Caki2 (cell line): ENCODE results near the gene ZFYVE26. TPM values are rescaled to one million over a fixed set of nuclear protein-coding genes. Genes with fewer than 3 reads are reported as not detected.
"Not testable (repeated sequence)": the region's sequence is repeated elsewhere in the genome, so short reads cannot be mapped to it uniquely, and the experiment has no call there.

Experiments used
- DNase-seq: peaks from one replicate; pipeline ENCODE4 v3.0.0-alpha.2; 2015; ENCODE audit warnings: low read depth
- in situ Hi-C: cut with HindIII; loops from 2 replicates; pipeline ENCODE4 v1.10.0; 2016; ENCODE audit warnings: low sequenced_read_pairs, low pct_unique_long_range_greater_than_20kb, mixed read lengths
- total RNA-seq: library from RNA; depleted of rRNA; stranded (reverse); fragments of >200 nt; shearing (Covaris generic); gene quantifications from 2 replicates; pipeline ENCODE4 v1.2.3, GENCODE V29; 2014; ENCODE audit warnings: low replicate concordance

Gene ZFYVE26
- total RNA-seq, 1 experiment from 2014 or later = 5.3 TPM

DNA sequence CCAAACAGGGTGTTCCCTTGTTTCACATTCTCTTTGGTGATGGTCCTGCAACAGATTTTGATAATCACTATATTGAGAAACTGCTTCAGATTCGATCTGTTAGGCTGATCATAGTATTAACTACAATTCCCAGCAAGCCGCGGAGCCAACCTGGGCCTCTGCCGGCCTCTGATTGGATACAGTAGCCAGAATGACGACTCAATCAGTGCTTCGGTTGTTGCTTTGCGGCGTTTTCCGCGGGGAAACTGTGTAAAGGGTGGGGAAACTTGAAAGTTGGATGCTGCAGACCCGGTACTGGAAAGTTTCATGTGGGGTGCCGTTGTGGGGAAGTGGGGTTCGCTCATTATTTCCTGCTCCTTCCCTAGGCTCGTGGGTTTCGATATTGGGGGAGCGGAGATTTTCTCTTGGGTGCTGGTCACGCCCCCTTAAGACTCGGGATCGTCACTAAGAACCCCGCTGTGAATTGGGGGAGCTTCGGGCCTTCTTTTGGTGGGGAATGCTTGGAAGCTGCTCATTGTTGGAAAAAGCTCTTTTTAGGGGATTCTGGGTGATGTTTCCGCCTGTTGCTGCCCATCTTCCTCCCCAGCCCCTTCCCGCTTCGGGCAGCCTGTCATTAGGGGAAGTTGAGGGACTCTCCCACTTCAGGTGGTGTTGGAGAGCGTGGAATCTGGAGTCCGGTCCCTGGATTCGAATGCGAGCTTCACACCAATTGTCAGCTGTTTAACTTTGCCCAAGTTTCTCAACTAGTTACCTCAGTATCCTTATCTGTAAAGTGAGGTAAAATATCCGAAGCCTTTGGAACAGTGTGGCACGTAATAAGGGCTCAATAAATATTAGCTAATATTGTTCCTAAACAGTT, 3.4 kb upstream of the ZFYVE26 start, which contains the start of gene RAD51B:
Gene RAD51B (plus strand): TSS at position 217 of the 859 bp plus-strand sequence.
- DNase-seq = peak; percentile 78
- in situ Hi-C loops = no loop called here

DNA sequence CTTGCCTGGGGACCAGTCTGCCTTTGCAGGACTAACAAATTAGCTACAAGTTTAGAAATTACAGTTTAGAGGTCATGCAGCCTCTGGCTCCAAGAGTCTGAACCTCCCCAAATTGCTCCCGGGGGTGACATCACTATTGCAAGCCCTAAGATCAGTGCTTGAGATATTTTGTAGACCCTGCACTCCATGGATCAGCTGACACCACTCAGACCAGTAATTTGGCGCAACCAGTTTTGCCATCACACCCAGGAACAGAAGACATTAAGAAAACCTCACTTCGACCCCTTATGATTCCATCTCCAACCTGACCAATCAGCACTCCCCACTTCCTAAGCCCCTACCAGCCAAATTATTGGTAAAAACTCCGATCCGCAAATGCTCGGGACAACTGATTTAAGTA, 2.1 kb upstream of the ZFYVE26 start:
- DNase-seq, in situ Hi-C loops: not testable (repeated sequence)

DNA sequence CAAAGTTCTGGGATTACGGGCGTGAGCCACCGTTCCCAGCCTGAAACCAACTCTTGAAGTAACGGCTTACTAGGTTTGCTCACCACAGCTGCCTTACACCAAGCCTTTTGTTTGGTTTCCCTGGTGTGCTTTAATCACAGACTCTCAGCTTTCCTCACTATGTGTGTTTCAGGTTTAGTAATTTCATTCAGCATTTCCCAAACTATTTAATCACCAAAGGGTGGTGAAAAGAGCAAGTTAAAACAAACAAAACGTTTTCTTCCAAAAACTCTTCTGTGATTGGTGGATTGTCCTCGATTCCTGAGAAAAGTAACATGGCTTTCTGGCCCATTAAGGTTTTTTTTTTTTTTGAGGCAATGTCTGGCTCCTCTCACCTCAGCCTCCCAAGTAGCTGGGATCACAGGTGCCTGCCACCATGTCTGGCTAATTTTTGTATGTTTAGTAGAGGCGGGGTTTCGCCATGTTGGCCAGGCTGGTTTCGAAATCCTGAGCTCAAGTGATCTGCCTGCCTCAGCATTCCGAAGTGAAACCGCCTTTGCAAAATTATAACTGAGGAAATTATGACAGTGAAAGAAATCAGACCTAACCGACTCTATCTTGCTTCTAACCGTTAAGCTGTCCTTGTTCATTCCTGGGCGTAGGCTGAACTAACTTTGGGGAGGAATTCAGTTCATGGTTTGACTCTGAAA, 1.5 kb upstream of the ZFYVE26 start:
- in situ Hi-C loops = no loop called here
- no peak for DNase-seq

- in situ Hi-C loops = no loop called here
- DNase-seq = no peak
Observed at GRCh38 chr14:67815573-67816225, 691 bp downstream of the ZFYVE26 start.

- in situ Hi-C loops = no loop called here
- no peak for DNase-seq
Observed at GRCh38 chr14:67814821-67815220, 1.6 kb downstream of the ZFYVE26 start.

GRCh38 chr14:67806246-67806645, 10.1 kb downstream of the ZFYVE26 start:
- in situ Hi-C loops = no loop called here

DNA sequence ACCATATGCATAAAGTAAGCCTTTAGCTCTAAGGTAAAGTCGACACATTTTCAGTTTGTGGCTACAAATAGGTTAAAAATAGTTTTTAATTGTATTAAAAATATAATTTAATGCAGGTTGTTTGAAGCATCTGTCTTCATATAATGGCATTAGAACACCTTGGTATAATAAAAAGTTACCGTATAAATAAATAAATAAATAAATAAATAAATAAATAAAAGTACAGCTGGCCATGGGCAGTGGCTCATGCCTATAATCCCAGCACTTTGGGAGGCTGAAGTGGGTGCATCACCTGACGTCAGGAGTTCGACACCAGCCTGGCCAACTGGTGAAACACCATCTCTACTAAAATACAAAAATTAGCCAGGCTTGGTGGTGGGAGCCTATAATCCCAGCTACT, 15.6 kb downstream of the ZFYVE26 start:
- in situ Hi-C loops = no loop called here
- DNase-seq = no peak

More at GRCh38 chr14:67806246-67806645, 10.1 kb downstream of the ZFYVE26 start:
- DNase-seq = no peak

DNA sequence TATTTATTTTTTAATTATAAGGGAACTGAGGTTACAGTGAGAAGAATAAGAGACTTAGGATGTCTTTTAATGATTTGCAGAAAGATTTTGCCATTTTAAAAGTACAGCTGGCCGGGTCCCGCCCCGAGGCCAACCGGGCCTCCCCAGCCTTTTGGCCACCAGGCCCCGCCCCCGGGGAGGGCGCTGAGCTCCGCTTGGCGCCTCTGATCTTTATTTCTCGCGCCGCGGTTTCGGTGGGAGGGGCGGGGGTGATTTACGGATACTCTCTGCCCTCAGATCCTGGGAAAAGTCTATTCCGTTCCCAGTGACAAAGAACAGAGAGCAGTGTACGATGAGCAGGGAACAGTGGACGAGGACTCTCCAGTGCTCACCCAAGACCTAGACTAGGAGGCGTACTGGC, 17.7 kb downstream of the ZFYVE26 start:
- DNase-seq = no peak
- in situ Hi-C loops = no loop called here

DNA sequence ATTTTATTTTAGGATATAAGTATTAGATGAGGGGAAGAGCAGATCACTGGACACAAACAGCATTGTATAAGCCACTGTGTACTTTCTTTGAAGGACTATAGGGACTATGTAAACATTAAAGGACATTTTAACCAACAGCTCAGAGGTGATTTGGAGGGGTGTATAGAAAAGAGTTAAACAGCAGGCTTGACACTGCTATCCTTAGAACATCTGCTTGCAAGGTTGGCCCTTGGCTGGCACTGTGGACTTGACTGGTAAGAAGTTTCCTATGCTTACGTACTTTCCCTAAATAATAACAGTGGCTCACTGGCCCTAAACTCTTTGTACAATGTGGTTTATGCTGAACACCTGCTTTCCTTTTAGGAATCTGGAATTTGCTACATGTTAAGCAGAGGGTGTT, 28.7 kb downstream of the ZFYVE26 start:
- in situ Hi-C loops = no loop called here
- DNase-seq = no peak

GRCh38 chr14:67785270-67786109, 30.9 kb downstream of the ZFYVE26 start:
- no peak for DNase-seq
- in situ Hi-C loops = no loop called here

GRCh38 chr14:67784244-67784823, 32.1 kb downstream of the ZFYVE26 start:
- no peak for DNase-seq
- in situ Hi-C loops = no loop called here

GRCh38 chr14:67782090-67782489, 34.3 kb downstream of the ZFYVE26 start:
- no peak for DNase-seq
- in situ Hi-C loops = no loop called here

GRCh38 chr14:67778792-67779191, 37.6 kb downstream of the ZFYVE26 start:
- in situ Hi-C loops = no loop called here
- no peak for DNase-seq

GRCh38 chr14:67776653-67777322, 39.6 kb downstream of the ZFYVE26 start:
- DNase-seq = no peak
- in situ Hi-C loops = no loop called here

DNA sequence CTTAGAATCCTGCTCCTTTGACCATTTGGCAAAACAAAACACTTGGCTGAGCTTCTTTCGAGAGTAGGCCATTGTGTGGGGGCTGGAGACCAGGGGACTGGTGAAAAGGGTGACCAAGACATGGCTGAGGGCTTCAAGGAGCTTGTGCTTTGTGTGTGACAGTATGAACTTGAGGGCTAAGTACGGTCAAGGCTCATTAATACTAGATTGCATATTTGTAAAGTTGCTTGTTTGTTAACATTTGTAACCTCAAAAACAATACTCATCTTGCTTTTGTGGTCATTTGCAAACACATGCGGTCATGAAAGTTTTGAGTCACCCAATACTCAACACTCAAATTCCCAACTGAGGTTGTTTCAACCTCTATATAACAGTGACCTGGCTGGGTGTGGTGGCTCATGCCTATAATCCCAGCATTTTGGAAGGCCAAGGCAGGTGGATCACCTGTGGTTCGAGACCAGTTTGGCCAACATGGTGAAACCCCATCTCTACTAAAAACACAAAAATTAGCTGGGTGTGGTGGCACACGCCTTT, 42.5 kb downstream of the ZFYVE26 start:
- DNase-seq = no peak

DNA sequence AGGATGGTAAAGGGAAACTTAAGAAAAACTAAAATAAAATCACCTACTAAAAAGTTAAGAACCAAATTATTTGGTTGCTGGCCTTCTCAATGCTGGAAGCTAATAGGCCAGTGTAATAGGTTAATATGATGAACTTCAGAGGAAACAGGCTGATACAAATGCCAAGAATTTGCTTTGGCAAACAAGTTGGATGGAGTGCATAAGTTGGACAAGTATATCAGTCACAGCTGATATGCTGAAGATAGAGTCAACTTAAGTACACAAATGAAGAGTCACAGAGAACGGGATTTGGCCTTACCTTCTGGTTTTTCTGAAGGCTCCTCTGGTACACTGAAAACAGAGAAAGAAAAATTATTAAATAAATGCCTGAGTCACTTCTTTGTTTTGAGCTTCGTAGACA, 48.2 kb downstream of the ZFYVE26 start:
- DNase-seq = no peak
- in situ Hi-C loops = no loop called here

More for the DNA sequence above, 42.5 kb downstream of the ZFYVE26 start:
- in situ Hi-C loops = no loop called here

GRCh38 chr14:67766035-67766680, 50.2 kb downstream of the ZFYVE26 start:
- in situ Hi-C loops = no loop called here
- DNase-seq = no peak
